Myometrial cell (primary cell): ENCODE results near the gene TGOLN2. TPM values are rescaled to one million over a fixed set of nuclear protein-coding genes. Genes with fewer than 3 reads are reported as not detected.

Experiments
- total RNA-seq: library from RNA; depleted of rRNA; stranded (reverse); fragments of >200 nt; gene quantifications from 2 replicates; pipeline ENCODE4 v1.2.3, GENCODE V29; 2015

The TGOLN2 gene
- 92.8 and 112 TPM in 2 replicates for total RNA-seq

DNA sequence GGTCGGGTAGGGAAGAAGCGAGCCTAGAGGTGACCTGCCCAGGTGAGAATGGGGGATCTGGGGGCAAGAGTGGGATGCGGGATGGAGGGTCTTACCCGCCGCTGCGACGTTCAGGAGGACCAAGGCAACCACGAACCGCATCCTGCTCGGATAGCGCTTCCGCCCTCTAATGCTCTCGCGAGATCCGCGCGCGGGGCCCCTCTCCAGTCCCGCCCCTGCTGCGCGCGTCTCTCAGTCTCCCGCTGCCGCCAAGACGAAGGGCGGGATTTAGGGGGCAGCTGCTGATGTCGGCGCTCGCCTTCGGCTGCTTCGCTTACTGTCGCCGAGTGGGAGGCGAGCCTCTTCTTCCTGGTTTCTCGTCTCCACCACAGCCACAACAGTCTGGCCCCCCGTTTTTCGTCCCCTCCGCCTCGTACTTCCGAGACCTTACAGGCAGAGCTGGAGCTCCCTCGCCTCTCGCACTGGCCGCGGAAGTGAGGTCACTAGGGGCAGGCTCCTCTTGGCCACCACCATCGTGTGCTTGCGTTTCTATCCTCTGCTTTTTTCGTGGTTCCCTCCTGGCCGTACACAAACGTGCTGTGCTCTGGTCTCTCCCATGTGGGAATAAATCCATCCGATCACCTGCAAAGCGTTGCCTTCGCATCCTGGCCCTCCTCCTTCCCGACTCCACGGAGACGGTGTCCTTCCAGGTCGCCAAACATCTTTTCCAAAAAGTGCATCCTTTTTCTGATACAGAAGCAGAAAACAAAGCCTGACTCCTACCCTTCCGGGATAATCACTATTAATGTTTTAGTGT lies at the start of gene TGOLN2:
TSS of gene TGOLN2 (minus strand) at position 168 of the 796 bp plus-strand sequence. CDS start at position 141, 27 bp downstream.

DNA sequence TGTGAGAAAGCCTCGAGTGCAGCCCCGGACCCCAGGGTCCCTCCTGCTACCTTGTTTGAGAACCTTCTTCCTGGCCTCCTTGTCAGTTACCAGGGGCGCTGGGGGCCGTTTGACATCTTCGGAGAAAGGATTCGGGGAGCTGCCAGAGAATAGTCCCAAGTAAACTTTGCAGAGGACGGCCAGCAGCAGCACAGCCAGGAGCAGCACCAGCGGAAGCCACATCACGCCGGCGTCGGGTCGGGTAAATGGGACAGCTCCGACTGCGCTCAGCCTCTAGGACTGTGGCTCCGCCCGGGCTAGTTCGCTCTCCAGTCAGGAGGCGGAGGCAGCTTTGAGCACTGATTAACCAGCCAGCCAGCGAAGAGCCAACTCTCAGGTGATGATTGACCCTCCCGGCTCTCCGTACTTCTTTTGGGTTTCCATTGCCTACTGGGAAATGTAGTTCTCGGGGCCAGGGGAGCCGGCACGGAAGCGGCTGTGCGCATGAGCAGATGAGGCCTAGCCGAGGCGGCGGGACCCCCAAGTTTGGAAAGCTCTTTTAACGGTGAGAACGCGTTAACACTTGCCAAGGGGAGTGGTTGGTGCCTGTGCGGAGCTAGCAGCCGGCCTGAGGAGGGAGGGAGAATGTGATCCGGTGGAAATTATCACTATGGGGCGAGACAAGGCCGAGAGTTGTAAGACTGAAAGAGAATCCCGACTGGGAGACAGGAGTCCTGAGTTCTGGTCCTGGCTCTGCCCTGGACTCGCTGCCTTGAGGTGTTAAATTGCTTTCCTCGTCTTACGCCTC lies 26.7 kb upstream of the TGOLN2 start, which contains the start of the genes ELMOD3 and RETSAT:
TSS of gene ELMOD3 (plus strand) at position 484 of the 787 bp plus-strand sequence. CDS start 2,430 bp downstream, outside the sequence.
TSS of gene RETSAT (minus strand) at position 243 of the 787 bp plus-strand sequence. CDS start at position 222, 21 bp downstream.

Other genes starting within 250 kb of the TGOLN2 start
- 0.35 and 1.7 TPM in 2 replicates for gene TCF7L1, start 194.6 kb downstream of the TGOLN2 start, total RNA-seq
- gene RETSAT, start 26.5 kb upstream of the TGOLN2 start, total RNA-seq: 59.0 and 77.0 TPM in 2 replicates
- 13.8 and 27.4 TPM in 2 replicates for gene ELMOD3, start 26.8 kb upstream of the TGOLN2 start, total RNA-seq
- 229 and 248 TPM in 2 replicates for gene CAPG, start 82.4 kb upstream of the TGOLN2 start, total RNA-seq
- gene SH2D6, start 90.7 kb upstream of the TGOLN2 start, total RNA-seq: not detected in 2 replicates
- gene MAT2A, start 211.2 kb upstream of the TGOLN2 start, total RNA-seq: 59.4 and 67.5 TPM in 2 replicates
- 62.0 and 91.3 TPM in 2 replicates for gene GGCX, start 233.5 kb upstream of the TGOLN2 start, total RNA-seq
- gene VAMP8, start 249.6 kb upstream of the TGOLN2 start, total RNA-seq: not detected in 2 replicates